GM21447 (cell line): ENCODE data around the gene GDAP2.

Experiments
- ATAC-seq: cut with Tn5 transposase; IDR thresholded peaks from one replicate; pipeline ENCODE4 v1.9.1; 2021; ENCODE audit not compliant: unreplicated experiment

GDAP2 gene

GRCh38 chr1:117843791-117844190 is 85.6 kb downstream of the GDAP2 start:
- no peak for ATAC-seq

- no peak for ATAC-seq
Observed at GRCh38 chr1:117842408-117843170, 86.8 kb downstream of the GDAP2 start.

- ATAC-seq, result no peak
Observed at GRCh38 chr1:117841117-117841650, 88.2 kb downstream of the GDAP2 start.

- no peak for ATAC-seq
Observed at GRCh38 chr1:117838911-117839310, 90.5 kb downstream of the GDAP2 start.

GRCh38 chr1:117836069-117836468 is 93.4 kb downstream of the GDAP2 start:
- ATAC-seq, result no peak

GRCh38 chr1:117834416-117834815 is 95.0 kb downstream of the GDAP2 start:
- no peak for ATAC-seq

- no peak for ATAC-seq
Observed at GRCh38 chr1:117832453-117832852, 97.0 kb downstream of the GDAP2 start.

- ATAC-seq, result no peak
Observed at GRCh38 chr1:117830222-117830621, 99.2 kb downstream of the GDAP2 start.

- ATAC-seq, result no peak
Observed at GRCh38 chr1:117828201-117828600, 101.2 kb downstream of the GDAP2 start.

GRCh38 chr1:117826540-117827078 is 102.8 kb downstream of the GDAP2 start:
- ATAC-seq, result no peak

GRCh38 chr1:117826119-117826518 is 103.3 kb downstream of the GDAP2 start:
- ATAC-seq, result no peak

GRCh38 chr1:117825414-117825813 is 104.0 kb downstream of the GDAP2 start:
- ATAC-seq, result no peak

- no peak for ATAC-seq
Observed at GRCh38 chr1:117824616-117825015, 104.8 kb downstream of the GDAP2 start.

- ATAC-seq, result no peak
Observed at GRCh38 chr1:117821774-117822482, 107.5 kb downstream of the GDAP2 start.

- ATAC-seq, result no peak
Observed at GRCh38 chr1:117821382-117821755, 108.1 kb downstream of the GDAP2 start.

- no peak for ATAC-seq
Observed at GRCh38 chr1:117820694-117821381, 108.6 kb downstream of the GDAP2 start.

- no peak for ATAC-seq
Observed at GRCh38 chr1:117820096-117820495, 109.3 kb downstream of the GDAP2 start.

- ATAC-seq, result no peak
Observed at GRCh38 chr1:117819301-117819700, 110.1 kb downstream of the GDAP2 start.

GRCh38 chr1:117818456-117818855 is 111.0 kb downstream of the GDAP2 start:
- no peak for ATAC-seq

GRCh38 chr1:117817629-117818028 is 111.8 kb downstream of the GDAP2 start:
- ATAC-seq, result no peak

GRCh38 chr1:117815926-117816325 is 113.5 kb downstream of the GDAP2 start:
- ATAC-seq, result no peak
